Psoas muscle (tissue), 8 donors: ENCODE results near the gene POU2AF1. TPM values are rescaled to one million over a fixed set of nuclear protein-coding genes. Genes with fewer than 3 reads are reported as not detected.
"Not testable (repeated sequence)": the region's sequence is repeated elsewhere in the genome, so short reads cannot be mapped to it uniquely, and the experiment has no call there.

Experiments used
- ATAC-seq, 4 donors: fragments of 200-7000 bp; cut with Tn5 transposase; one replicate each; pipeline ENCODE4 v1.9.1; 2020; ENCODE audit warnings: moderate library complexity in 3 of 4, mild to moderate bottlenecking in 2 of 4
- DNase-seq, 2 donors: peaks; one replicate each; pipeline ENCODE4 v3.0.0-alpha.2; 2020
- H3K27ac ChIP-seq: fragments of 200-600 bp; one replicate; pipeline ENCODE4 v1.8.0; 2022
- H3K27me3 ChIP-seq, 3 donors: fragments of 200-600 bp in 1 of 3; one replicate each; pipeline versions ENCODE4 v1.6.1 to v1.8.0; 2013 to 2022; ENCODE audit warnings: low read length in 2 of 3, mild to moderate bottlenecking in 2 of 3, moderate library complexity in 1 of 3; ENCODE audit not compliant: insufficient read depth in 3 of 3
- H3K36me3 ChIP-seq, 2 donors: fragments of 200-600 bp in 1 of 2; one replicate each; pipeline versions ENCODE4 v1.6.1 to v1.8.0; 2013 to 2022; ENCODE audit warnings: low read depth in 1 of 2, mild to moderate bottlenecking in 1 of 2, moderate library complexity in 1 of 2; ENCODE audit not compliant: insufficient read depth in 1 of 2
- H3K4me1 ChIP-seq: fragments of 200-600 bp; one replicate; pipeline ENCODE4 v1.8.0; 2022
- H3K4me3 ChIP-seq: fragments of 200-600 bp; one replicate; pipeline ENCODE4 v1.8.0; 2022; ENCODE audit warnings: mild to moderate bottlenecking
- H3K9me3 ChIP-seq: fragments of 200-600 bp; one replicate; pipeline ENCODE4 v1.8.0; 2022
- CTCF ChIP-seq: fragments of 200-600 bp; IDR thresholded peaks from one replicate; pipeline ENCODE4 v1.8.0; 2022; ENCODE audit warnings: antibody characterized with exemption
- WGBS, 3 donors: extraction: QIAGEN DNeasy Blood & Tissue Kit; methylation state at CpG; one replicate each; pipeline versions ENCODE4 v1.1.6 to v1.1.7; 2013; 5-methylcytosine and 5-hydroxymethylcytosine counted together
- intact Hi-C, 2 donors: fragments of 100-400 bp; cut with DNase I; formaldehyde crosslinking; loops; one replicate each; pipeline versions ENCODE4 v1.11.0 to v1.14.2; 2022
- polyA plus RNA-seq, 3 donors: library from polyadenylated mRNA; stranded (reverse); fragments of 200-250 nt; gene quantifications; one replicate each; pipeline ENCODE4 v1.2.3, GENCODE V29; 2013
- total RNA-seq, 4 donors: library from RNA; stranded (reverse); fragmentation: NEBNext Ultra II Directional in 2 of 4; extraction: Animal tissue kit (Norgen Biotek cat#: 25700) in 2 of 4; gene quantifications; one replicate each; pipeline versions ENCODE4 v1.2.1 to v1.2.4, GENCODE V29; 2021 to 2023
- donor health status: healthy with polysubstance abuse.
- donor health status: DM: no; HTN: no; CAD: no; lungs with moderate emphysema.
- donor health status: Bipolar disorder and iron deficiency.
- donor health status: healthy.
- donor health status: DM: yes; HTN: yes; CAD: no.
- donor health status: DM: no; HTN: no; CAD: no.
- donor health status: DM: no; HTN: no; CAD: no.
- donor health status: DM: yes; HTN: yes; CAD: no.

POU2AF1 gene
- total and polyA plus RNA-seq, 7 donors = 0.01 to 0.25 (median 0.13) TPM; not detected in 3

- DNase-seq (no peak), ATAC-seq (no peak)
- WGBS, 3 donors = 94 to 99% (median 95%) methylated on average over 7 of the region's 7 CpGs
- Histone ChIP-seq H3K36me3 (no peaks in the 10 kb centered on the region), H3K27me3 (peaks cover 0 to 1% (median 0%) of the 10 kb centered on the region in 3 donors), H3K9me3 (no peaks in the 10 kb centered on the region), H3K27ac (no peak overlapping the region), H3K4me3 (no peak overlapping the region), H3K4me1 (no peaks in the 10 kb centered on the region)
- no peak for TF ChIP-seq CTCF
- intact Hi-C loops = no loop called here
Observed at GRCh38 chr11:111399187-111400031, 20.3 kb upstream of the POU2AF1 start.

- ATAC-seq (no peak), DNase-seq (no peak)
- no peak overlapping the region for H3K4me3 ChIP-seq
- H3K27me3 ChIP-seq = no peaks in the 10 kb centered on the region
- no peaks in the 10 kb centered on the region for H3K36me3 ChIP-seq
- H3K27ac ChIP-seq = no peak overlapping the region
- TF ChIP-seq CTCF = no peak
- 62 to 79% (median 79%) methylated on average over 2 of the region's 2 CpGs for WGBS, 3 donors
- intact Hi-C loops = no loop called here
- H3K4me1 ChIP-seq = no peaks in the 10 kb centered on the region
- no peaks in the 10 kb centered on the region for H3K9me3 ChIP-seq
Observed at GRCh38 chr11:111397034-111397433, 18.0 kb upstream of the POU2AF1 start.

GRCh38 chr11:111395749-111396148 is 16.7 kb upstream of the POU2AF1 start:
- WGBS, 3 donors = 95 to 97% (median 96%) methylated on average over 7 of the region's 7 CpGs
- no peaks in the 10 kb centered on the region for H3K36me3 ChIP-seq
- intact Hi-C loops = no loop called here
- H3K4me1 ChIP-seq = peaks cover 4% of the 10 kb centered on the region
- no peak overlapping the region for H3K4me3 ChIP-seq
- no peak for ATAC-seq
- H3K27me3 ChIP-seq = no peaks in the 10 kb centered on the region
- DNase-seq = no peak
- no peaks in the 10 kb centered on the region for H3K9me3 ChIP-seq
- no peak overlapping the region for H3K27ac ChIP-seq
- no peak for TF ChIP-seq CTCF

GRCh38 chr11:111395081-111395480 is 16.0 kb upstream of the POU2AF1 start:
- ATAC-seq (no peak), DNase-seq (no peak)
- intact Hi-C loops = no loop called here
- 67 to 70% (median 67%) methylated on average over 6 to 7 of the region's 7 CpGs for WGBS, 3 donors
- Histone ChIP-seq H3K27me3 (no peaks in the 10 kb centered on the region), H3K9me3 (no peaks in the 10 kb centered on the region), H3K4me1 (peaks cover 4% of the 10 kb centered on the region), H3K4me3 (no peak overlapping the region), H3K36me3 (no peaks in the 10 kb centered on the region), H3K27ac (no peak overlapping the region)
- no peak for TF ChIP-seq CTCF

GRCh38 chr11:111394147-111394546 is 15.1 kb upstream of the POU2AF1 start:
- H3K4me3 ChIP-seq, DNase-seq, H3K27me3 ChIP-seq, ATAC-seq, H3K9me3 ChIP-seq, H3K27ac ChIP-seq, intact Hi-C loops, H3K4me1 ChIP-seq, H3K36me3 ChIP-seq: not testable (repeated sequence)
- 67 to 73% (median 71%) methylated on average over 4 of the region's 4 CpGs for WGBS, 3 donors
